Lung (tissue), 12 donors: ENCODE results near the gene PCDHGA11. TPM values are rescaled to one million over a fixed set of nuclear protein-coding genes. Genes with fewer than 3 reads are reported as not detected.
"Not testable (repeated sequence)": the region's sequence is repeated elsewhere in the genome, so short reads cannot be mapped to it uniquely, and the experiment has no call there.

Experiments
- ATAC-seq: fragments of 200-7000 bp; cut with Tn5 transposase; one replicate; pipeline ENCODE4 v1.9.1; 2020; ENCODE audit warnings: moderate number of reproducible peaks; ENCODE audit not compliant: insufficient read depth, low FRiP score
- DNase-seq, 3 donors: peaks; one replicate each; pipeline ENCODE4 v3.0.0-alpha.2; 2013 to 2017
- H3K27ac ChIP-seq, 2 donors: one replicate each; pipeline ENCODE4 v1.5.1; 2013; ENCODE audit warnings: mild to moderate bottlenecking in 2 of 2, moderate library complexity in 2 of 2, control low read depth in 1 of 2, inconsistent platforms in 1 of 2, low read depth in 1 of 2, low read length in 1 of 2
- H3K27me3 ChIP-seq, 3 donors: one replicate each; pipeline ENCODE4 v1.5.1; 2013; ENCODE audit warnings: low read length in 2 of 3; ENCODE audit not compliant: control insufficient read depth in 3 of 3, insufficient read depth in 3 of 3
- H3K36me3 ChIP-seq, 4 donors: one replicate each; pipeline ENCODE4 v1.5.1; 2013; ENCODE audit warnings: low read length in 4 of 4, mild to moderate bottlenecking in 1 of 4, moderate library complexity in 1 of 4; ENCODE audit not compliant: control insufficient read depth in 4 of 4, insufficient read depth in 4 of 4
- H3K4me1 ChIP-seq, 5 donors: one replicate each; pipeline ENCODE4 v1.5.1; 2013; ENCODE audit warnings: low read length in 5 of 5, mild to moderate bottlenecking in 2 of 5, moderate library complexity in 1 of 5; ENCODE audit not compliant: control insufficient read depth in 5 of 5, insufficient read depth in 5 of 5
- H3K4me3 ChIP-seq: one replicate; pipeline ENCODE4 v1.5.1; 2013; ENCODE audit warnings: mild to moderate bottlenecking, control low read depth, moderate library complexity
- H3K9ac ChIP-seq, 2 donors: one replicate each; pipeline ENCODE4 v1.5.1; 2013; ENCODE audit warnings: low read length in 2 of 2, control low read depth in 1 of 2; ENCODE audit not compliant: insufficient read depth in 1 of 2
- H3K9me3 ChIP-seq, 4 donors: one replicate each; pipeline ENCODE4 v1.5.1; 2013; ENCODE audit warnings: low read length in 3 of 4, mild to moderate bottlenecking in 1 of 4, moderate library complexity in 1 of 4; ENCODE audit not compliant: control insufficient read depth in 4 of 4, insufficient read depth in 3 of 4
- WGBS, 2 donors: extraction: QIAGEN DNeasy Blood & Tissue Kit; methylation state at CpG; one replicate each; pipeline ENCODE4 v1.1.7; 2013; 5-methylcytosine and 5-hydroxymethylcytosine counted together
- polyA plus RNA-seq, 2 donors: library from polyadenylated mRNA; stranded (reverse); fragments of 200-250 nt; gene quantifications; one replicate each; pipeline ENCODE4 v1.2.1, GENCODE V29; 2013
- total RNA-seq, 2 donors: library from RNA; depleted of rRNA in 1 of 2; stranded (reverse); fragments of >200 nt in 1 of 2; gene quantifications; one replicate each; pipeline ENCODE4 v1.2.1, GENCODE V29; 2014 to 2021
- TF ChIP-seq, protein P1 (sequence below): IDR thresholded peaks from 2 replicates; pipeline ENCODE4 v1.5.1; 2012; ENCODE audit warnings: mild to moderate bottlenecking; ENCODE audit errors: control extremely low read depth, extremely low read depth
- donor health status: control.
- donor health status: control.
- donor health status: Bipolar disorder and iron deficiency.
- donor health status: healthy.
- donor health status: DM: yes; HTN: yes; CAD: no.

The PCDHGA11 gene
- total and polyA plus RNA-seq, 4 donors: 0.65 to 11.1 (median 2.3) TPM

DNA sequence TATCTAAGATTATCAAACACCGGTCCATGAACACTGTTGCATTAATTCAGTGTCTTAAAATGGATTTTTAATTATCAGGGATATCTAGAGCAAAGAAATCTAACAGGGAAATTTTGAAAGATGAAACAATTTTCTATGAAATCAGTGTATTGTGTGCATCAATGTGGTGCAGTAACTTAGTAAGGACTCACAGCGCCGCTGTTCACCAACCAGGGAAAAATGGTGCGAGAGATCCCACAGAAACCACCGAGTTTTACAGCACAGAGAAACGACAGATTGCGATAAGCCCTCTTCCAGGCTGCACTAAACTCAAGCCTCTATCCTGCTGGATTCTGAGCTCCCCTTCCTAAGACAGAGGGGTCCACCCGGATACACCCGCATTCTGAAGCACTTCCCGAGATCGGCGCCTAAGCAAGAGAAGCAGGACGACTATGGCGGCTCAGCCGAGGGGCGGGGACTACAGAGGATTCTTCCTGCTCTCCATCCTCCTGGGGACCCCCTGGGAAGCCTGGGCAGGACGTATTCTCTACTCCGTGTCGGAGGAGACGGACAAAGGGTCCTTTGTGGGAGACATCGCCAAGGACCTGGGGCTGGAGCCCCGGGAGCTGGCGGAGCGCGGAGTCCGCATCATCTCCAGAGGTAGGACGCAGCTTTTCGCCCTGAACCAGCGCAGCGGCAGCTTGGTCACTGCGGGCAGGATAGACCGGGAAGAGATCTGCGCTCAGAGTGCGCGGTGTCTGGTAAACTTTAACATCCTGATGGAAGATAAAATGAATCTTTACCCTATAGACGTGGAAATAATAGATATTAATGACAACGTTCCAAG, 38.2 kb upstream of the PCDHGA11 start, which contains the start of gene PCDHGA7:
Gene PCDHGA7, plus strand, starts transcription at position 274 of the 826 bp plus-strand sequence. Its CDS starts 158 bp downstream, at position 432.
- H3K4me1 ChIP-seq: no peaks in the 10 kb centered on the region
- ATAC-seq (no peak), DNase-seq (peak in 1 of 3 donors; percentile 6)
- H3K9me3 ChIP-seq: peaks cover 8 to 40% (median 23%) of the 10 kb centered on the region in 4 donors
- no peak within 1 kb of the TSS for H3K9ac ChIP-seq
- no peak within 1 kb of the TSS for H3K27ac ChIP-seq
- 14 to 15% methylated on average over 37 of the region's 37 CpGs for WGBS, 2 donors
- H3K4me3 ChIP-seq: no peak within 1 kb of the TSS
- TF ChIP-seq, protein P1, sequence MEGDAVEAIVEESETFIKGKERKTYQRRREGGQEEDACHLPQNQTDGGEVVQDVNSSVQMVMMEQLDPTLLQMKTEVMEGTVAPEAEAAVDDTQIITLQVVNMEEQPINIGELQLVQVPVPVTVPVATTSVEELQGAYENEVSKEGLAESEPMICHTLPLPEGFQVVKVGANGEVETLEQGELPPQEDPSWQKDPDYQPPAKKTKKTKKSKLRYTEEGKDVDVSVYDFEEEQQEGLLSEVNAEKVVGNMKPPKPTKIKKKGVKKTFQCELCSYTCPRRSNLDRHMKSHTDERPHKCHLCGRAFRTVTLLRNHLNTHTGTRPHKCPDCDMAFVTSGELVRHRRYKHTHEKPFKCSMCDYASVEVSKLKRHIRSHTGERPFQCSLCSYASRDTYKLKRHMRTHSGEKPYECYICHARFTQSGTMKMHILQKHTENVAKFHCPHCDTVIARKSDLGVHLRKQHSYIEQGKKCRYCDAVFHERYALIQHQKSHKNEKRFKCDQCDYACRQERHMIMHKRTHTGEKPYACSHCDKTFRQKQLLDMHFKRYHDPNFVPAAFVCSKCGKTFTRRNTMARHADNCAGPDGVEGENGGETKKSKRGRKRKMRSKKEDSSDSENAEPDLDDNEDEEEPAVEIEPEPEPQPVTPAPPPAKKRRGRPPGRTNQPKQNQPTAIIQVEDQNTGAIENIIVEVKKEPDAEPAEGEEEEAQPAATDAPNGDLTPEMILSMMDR: no peak
- peaks cover 0 to 5% (median 0%) of the 10 kb centered on the region in 3 donors for H3K27me3 ChIP-seq
- no peaks in the 10 kb centered on the region for H3K36me3 ChIP-seq

DNA sequence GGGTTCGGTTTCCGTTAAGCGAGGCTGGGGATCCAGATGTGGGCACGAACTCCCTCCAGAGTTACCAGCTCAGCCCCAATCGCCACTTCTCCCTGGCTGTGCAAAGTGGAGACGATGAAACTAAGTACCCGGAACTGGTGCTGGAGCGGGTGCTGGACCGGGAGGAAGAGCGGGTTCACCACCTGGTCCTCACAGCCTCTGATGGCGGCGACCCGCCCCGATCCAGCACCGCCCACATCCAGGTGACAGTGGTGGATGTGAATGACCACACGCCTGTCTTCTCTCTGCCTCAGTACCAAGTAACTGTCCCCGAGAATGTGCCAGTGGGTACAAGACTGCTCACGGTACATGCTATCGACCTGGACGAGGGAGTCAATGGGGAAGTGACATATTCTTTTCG, 37.5 kb upstream of the PCDHGA11 start:
- WGBS, 2 donors: 30 to 37% methylated on average over 21 of the region's 21 CpGs
- DNase-seq (no peak), ATAC-seq (no peak)
- Histone ChIP-seq H3K4me3 (no peak overlapping the region), H3K9ac (no peak overlapping the region), H3K9me3 (peaks cover 8 to 39% (median 23%) of the 10 kb centered on the region in 4 donors), H3K27me3 (peaks cover 0 to 5% (median 0%) of the 10 kb centered on the region in 3 donors), H3K27ac (no peak overlapping the region), H3K4me1 (no peaks in the 10 kb centered on the region), H3K36me3 (peaks cover 0 to 3% (median 0%) of the 10 kb centered on the region in 4 donors)
- TF ChIP-seq, protein P1: no peak

DNA sequence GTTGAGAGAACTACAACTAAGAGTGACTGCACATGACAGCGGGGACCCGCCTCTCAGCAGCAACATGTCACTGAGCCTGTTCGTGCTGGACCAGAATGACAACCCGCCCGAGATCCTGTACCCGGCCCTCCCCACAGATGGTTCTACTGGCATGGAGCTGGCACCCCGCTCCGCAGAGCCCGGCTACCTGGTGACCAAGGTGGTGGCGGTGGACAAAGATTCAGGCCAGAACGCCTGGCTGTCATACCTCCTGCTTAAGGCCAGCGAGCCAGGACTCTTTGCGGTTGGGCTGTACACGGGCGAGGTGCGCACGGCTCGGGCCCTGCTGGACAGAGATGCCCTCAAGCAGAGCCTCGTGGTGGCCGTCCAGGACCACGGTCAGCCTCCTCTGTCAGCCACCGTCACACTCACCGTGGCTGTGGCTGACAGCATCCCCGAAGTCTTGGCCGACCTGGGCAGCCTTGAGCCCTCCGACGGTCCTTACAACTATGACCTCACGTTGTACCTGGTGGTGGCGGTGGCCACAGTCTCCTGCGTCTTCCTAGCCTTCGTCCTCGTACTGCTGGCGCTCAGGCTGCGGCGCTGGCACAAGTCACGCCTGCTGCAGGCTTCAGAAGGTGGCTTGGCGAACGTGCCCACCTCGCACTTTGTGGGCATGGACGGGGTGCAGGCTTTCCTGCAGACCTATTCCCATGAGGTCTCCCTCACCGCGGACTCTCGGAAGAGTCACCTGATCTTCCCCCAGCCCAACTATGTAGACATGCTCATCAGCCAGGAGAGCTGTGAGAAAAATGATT, 36.2 kb upstream of the PCDHGA11 start:
- H3K27me3 ChIP-seq: peaks cover 0 to 5% (median 0%) of the 10 kb centered on the region in 3 donors
- ATAC-seq (no peak), DNase-seq (no peak)
- TF ChIP-seq, protein P1: no peak
- H3K4me1 ChIP-seq: no peaks in the 10 kb centered on the region
- no peak overlapping the region for H3K27ac ChIP-seq
- H3K9me3 ChIP-seq: peaks cover 6 to 44% (median 31%) of the 10 kb centered on the region in 4 donors
- WGBS, 2 donors: 46 to 57% methylated on average over 42 to 43 of the region's 43 CpGs
- H3K9ac ChIP-seq: no peak overlapping the region
- peaks cover 0 to 4% (median 0%) of the 10 kb centered on the region in 4 donors for H3K36me3 ChIP-seq
- no peak overlapping the region for H3K4me3 ChIP-seq

DNA sequence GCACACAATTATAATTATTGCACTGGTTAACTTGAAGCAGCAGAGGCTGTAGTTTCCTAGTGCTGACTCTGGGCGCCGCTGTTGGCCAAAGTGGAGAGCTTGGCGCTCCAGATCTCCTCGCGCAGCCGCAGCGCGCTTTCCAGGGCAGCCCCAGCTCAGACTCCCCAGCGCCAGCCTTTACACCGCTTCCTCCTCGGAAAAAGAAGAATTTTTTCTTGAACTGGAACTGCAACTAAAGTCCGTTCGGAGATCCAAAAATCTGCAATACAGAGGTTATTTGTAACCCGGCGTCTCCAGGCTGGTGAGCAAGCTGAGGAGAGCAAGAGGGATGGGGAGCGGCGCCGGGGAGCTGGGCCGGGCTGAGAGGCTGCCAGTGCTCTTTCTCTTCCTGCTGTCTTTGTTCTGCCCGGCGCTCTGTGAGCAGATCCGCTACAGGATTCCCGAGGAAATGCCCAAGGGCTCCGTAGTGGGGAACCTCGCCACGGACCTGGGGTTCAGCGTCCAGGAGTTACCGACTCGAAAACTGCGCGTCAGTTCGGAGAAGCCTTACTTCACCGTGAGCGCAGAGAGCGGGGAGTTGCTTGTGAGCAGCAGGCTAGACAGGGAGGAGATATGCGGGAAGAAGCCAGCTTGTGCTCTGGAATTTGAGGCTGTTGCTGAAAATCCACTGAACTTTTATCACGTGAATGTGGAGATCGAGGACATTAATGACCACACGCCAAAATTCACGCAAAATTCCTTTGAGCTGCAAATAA, 33.1 kb upstream of the PCDHGA11 start, which contains the start of gene PCDHGB4:
Gene PCDHGB4, plus strand, starts transcription at position 142 of the 755 bp plus-strand sequence. Its CDS starts 187 bp downstream, at position 329.
- H3K27ac ChIP-seq, H3K36me3 ChIP-seq, H3K27me3 ChIP-seq, H3K4me3 ChIP-seq, H3K9ac ChIP-seq, H3K4me1 ChIP-seq: not testable (repeated sequence)
- peaks cover 3 to 48% (median 26%) of the 10 kb centered on the region in 4 donors for H3K9me3 ChIP-seq
- ATAC-seq: peak; percentile 62
- DNase-seq: peak in 2 of 3 donors; percentile 17 to 19
- WGBS, 2 donors: 13 to 14% methylated on average over 17 to 22 of the region's 40 CpGs
